ENCODE results near the gene FOXR1. TPM values are rescaled to one million over a fixed set of nuclear protein-coding genes. Genes with fewer than 3 reads are reported as not detected.
"Not testable (repeated sequence)": the region's sequence is repeated elsewhere in the genome, so short reads cannot be mapped to it uniquely, and the experiment has no call there.

FOXR1 gene
- total RNA-seq, 1 experiment from 2014 or later = not detected

DNA sequence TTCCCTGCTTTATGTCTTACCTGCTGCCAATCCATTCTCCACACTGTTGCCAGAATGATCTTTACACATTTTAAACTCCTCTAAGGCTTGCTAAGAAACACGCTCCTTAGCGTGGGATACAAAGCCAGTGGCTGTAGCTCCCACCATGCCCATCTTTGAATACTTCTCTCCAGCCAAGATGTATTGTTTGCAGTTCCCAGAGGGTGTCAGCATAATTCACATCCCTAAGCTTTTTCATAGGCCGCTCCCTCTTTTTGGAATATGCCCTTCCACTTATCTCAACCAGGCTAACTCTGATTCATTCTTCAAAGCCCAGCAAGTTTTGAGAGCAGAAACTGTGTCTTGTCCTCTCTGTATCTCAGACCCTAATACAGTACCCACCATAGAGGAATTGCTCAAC is 23.6 kb upstream of the FOXR1 start:
- TF ChIP-seq, protein P1, sequence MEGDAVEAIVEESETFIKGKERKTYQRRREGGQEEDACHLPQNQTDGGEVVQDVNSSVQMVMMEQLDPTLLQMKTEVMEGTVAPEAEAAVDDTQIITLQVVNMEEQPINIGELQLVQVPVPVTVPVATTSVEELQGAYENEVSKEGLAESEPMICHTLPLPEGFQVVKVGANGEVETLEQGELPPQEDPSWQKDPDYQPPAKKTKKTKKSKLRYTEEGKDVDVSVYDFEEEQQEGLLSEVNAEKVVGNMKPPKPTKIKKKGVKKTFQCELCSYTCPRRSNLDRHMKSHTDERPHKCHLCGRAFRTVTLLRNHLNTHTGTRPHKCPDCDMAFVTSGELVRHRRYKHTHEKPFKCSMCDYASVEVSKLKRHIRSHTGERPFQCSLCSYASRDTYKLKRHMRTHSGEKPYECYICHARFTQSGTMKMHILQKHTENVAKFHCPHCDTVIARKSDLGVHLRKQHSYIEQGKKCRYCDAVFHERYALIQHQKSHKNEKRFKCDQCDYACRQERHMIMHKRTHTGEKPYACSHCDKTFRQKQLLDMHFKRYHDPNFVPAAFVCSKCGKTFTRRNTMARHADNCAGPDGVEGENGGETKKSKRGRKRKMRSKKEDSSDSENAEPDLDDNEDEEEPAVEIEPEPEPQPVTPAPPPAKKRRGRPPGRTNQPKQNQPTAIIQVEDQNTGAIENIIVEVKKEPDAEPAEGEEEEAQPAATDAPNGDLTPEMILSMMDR (conservative IDR thresholded peaks at IDR 0.05; ENCODE audit: low read depth, low read length) = no peak
- TF ChIP-seq EZH2 (IDR thresholded peaks at IDR 0.05; ENCODE audit: borderline replicate concordance, low read depth, low read length, poor library complexity, severe bottlenecking) = no peak
- intact Hi-C loops (cut with micrococcal nuclease; ENCODE audit: unreplicated experiment) = no loop called here
- Histone ChIP-seq H3K4me3 (ENCODE audit: low read depth, low read length, poor library complexity, severe bottlenecking) (no peak overlapping the region), H3K27me3 (replicated peaks; ENCODE audit: insufficient read depth, low read depth, low read length, poor library complexity) (no peaks in the 10 kb centered on the region), H3K27ac (ENCODE audit: low read depth, low read length, poor library complexity, severe bottlenecking) (no peak overlapping the region), H3K9me3 (ENCODE audit: low read depth, low read length, poor library complexity, severe bottlenecking) (no peaks in the 10 kb centered on the region), H3K4me1 (ENCODE audit: insufficient read depth, low read length, poor library complexity, severe bottlenecking) (no peaks in the 10 kb centered on the region), H3K36me3 (ENCODE audit: insufficient read depth, low read length, poor library complexity, severe bottlenecking) (no peaks in the 10 kb centered on the region)
- CTCF ChIA-PET = no interaction called here
- DNase-seq (ENCODE audit: low spot score) = no peak
- BruUV-seq (replicated peaks) = no TSS peak
- POLR2A ChIA-PET (ENCODE audit: low non-redundant PET) = no interaction called here

DNA sequence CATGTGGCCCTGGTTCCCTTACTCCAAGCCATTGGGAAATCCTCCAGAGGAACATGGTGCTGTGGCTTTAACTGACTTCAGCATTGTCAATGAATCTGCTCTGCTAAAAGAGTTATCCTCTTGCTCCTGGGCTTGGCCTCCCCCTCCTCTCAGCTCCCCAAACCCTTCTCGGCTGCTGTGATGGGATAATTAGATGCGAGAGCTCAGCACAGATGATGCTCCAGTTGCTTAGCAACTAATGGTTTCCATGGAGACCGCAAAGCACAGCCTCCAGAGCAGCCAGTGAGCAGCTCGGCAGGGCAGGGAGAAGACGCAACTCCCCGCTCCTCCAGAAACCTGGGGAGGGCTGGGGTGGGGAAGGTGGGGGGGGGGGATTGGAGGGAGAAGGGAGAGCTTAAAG is 18.3 kb upstream of the FOXR1 start:
- TF ChIP-seq, protein P1 (conservative IDR thresholded peaks at IDR 0.05; ENCODE audit: low read depth, low read length) = no peak
- no peak for TF ChIP-seq EZH2 (IDR thresholded peaks at IDR 0.05; ENCODE audit: borderline replicate concordance, low read depth, low read length, poor library complexity, severe bottlenecking)
- no peaks in the 10 kb centered on the region for H3K4me1 ChIP-seq (ENCODE audit: insufficient read depth, low read length, poor library complexity, severe bottlenecking)
- H3K36me3 ChIP-seq (ENCODE audit: insufficient read depth, low read length, poor library complexity, severe bottlenecking) = no peaks in the 10 kb centered on the region
- no peaks in the 10 kb centered on the region for H3K9me3 ChIP-seq (ENCODE audit: low read depth, low read length, poor library complexity, severe bottlenecking)
- H3K4me3 ChIP-seq (ENCODE audit: low read depth, low read length, poor library complexity, severe bottlenecking) = no peak overlapping the region
- intact Hi-C loops (cut with micrococcal nuclease; ENCODE audit: unreplicated experiment) = no loop called here
- peak; percentile 59 for DNase-seq (ENCODE audit: low spot score)
- H3K27me3 ChIP-seq (replicated peaks; ENCODE audit: insufficient read depth, low read depth, low read length, poor library complexity) = no peaks in the 10 kb centered on the region
- BruUV-seq (replicated peaks) = no TSS peak
- ChIA-PET CTCF (interaction anchor here (0.8 kb wide), 1 partner anchor 25 kb away, joined by 17 read pairs; no protein-coding TSS in a partner anchor), POLR2A (ENCODE audit: low non-redundant PET) (no interaction called here)
- no peak overlapping the region for H3K27ac ChIP-seq (ENCODE audit: low read depth, low read length, poor library complexity, severe bottlenecking)

DNA sequence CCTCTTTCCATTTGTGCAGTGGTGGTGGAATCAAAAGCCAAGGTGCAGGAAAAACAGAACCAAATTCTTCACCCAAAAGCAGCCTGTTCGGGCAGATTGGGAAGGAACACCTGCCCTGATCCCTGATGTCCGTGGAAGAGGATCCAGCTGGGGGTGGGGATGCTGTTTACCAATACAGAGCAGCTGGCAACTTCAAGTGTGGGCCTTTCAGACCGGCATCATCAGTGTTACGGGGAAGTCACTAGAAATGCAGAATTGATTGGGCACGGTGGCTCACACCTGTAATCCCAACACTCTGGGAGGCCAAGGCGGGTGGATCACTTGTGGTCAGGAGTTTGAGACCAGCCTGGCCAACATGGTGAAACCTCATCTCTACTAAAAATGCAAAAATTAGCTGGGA is 17.6 kb upstream of the FOXR1 start:
- intact Hi-C loops (cut with micrococcal nuclease; ENCODE audit: unreplicated experiment); CTCF ChIA-PET: not testable (repeated sequence)

More for the DNA sequence above, 17.6 kb upstream of the FOXR1 start:
- not testable (repeated sequence) for H3K4me3 ChIP-seq (ENCODE audit: low read depth, low read length, poor library complexity, severe bottlenecking); H3K27me3 ChIP-seq (replicated peaks; ENCODE audit: insufficient read depth, low read depth, low read length, poor library complexity); H3K27ac ChIP-seq (ENCODE audit: low read depth, low read length, poor library complexity, severe bottlenecking); H3K36me3 ChIP-seq (ENCODE audit: insufficient read depth, low read length, poor library complexity, severe bottlenecking); H3K4me1 ChIP-seq (ENCODE audit: insufficient read depth, low read length, poor library complexity, severe bottlenecking); DNase-seq (ENCODE audit: low spot score); H3K9me3 ChIP-seq (ENCODE audit: low read depth, low read length, poor library complexity, severe bottlenecking); BruUV-seq (replicated peaks)
- POLR2A ChIA-PET (ENCODE audit: low non-redundant PET) = interaction anchor here (0.7 kb wide), 1 partner anchor 186 kb away, joined by 3 read pairs; no protein-coding TSS in a partner anchor

Measured in A673 (cell line).